NCI-H2107 (cell line): ENCODE results near the gene ITGAL.
"Not testable (repeated sequence)": the region's sequence is repeated elsewhere in the genome, so short reads cannot be mapped to it uniquely, and the experiment has no call there.

Source experiments
- DNase-seq: peaks from one replicate; lab custom pipeline; 2025; lab: John Stamatoyannopoulos, UW

The ITGAL gene

GRCh38 chr16:30526137-30526822, 53.7 kb downstream of the ITGAL start, which contains the start of gene ZNF768:
TSS of gene ZNF768 (minus strand) at chr16:30526566. CDS start at chr16:30526413, 153 bp downstream.
- DNase-seq, result no peak

GRCh38 chr16:30526823-30527634, 54.5 kb downstream of the ITGAL start:
- peak; percentile 94 for DNase-seq

- DNase-seq, result peak; percentile 74
These were observed 55.2 kb downstream of the ITGAL start for GRCh38 chr16:30527635-30528178.

- DNase-seq, result no peak
These were observed 56.4 kb downstream of the ITGAL start for GRCh38 chr16:30528799-30529457.

- no peak for DNase-seq
These were observed 57.9 kb downstream of the ITGAL start for GRCh38 chr16:30530163-30531037.

- no peak for DNase-seq
These were observed 60.0 kb downstream of the ITGAL start for GRCh38 chr16:30532285-30533145.

- DNase-seq, result no peak
These were observed 60.6 kb downstream of the ITGAL start for GRCh38 chr16:30533146-30533522.

GRCh38 chr16:30533748-30534367, 61.3 kb downstream of the ITGAL start:
- no peak for DNase-seq

- peak; percentile 87 for DNase-seq
These were observed 62.0 kb downstream of the ITGAL start, which contains the start of gene ZNF747 for GRCh38 chr16:30534368-30535105. TSS of gene ZNF747 (minus strand) at chr16:30534858. CDS start at chr16:30534679, 179 bp downstream.

GRCh38 chr16:30535106-30535776, 62.7 kb downstream of the ITGAL start:
- no peak for DNase-seq

GRCh38 chr16:30535777-30536190, 63.2 kb downstream of the ITGAL start:
- DNase-seq, result peak; percentile 20

- DNase-seq, result not testable (repeated sequence)
These were observed 64.0 kb downstream of the ITGAL start for GRCh38 chr16:30536391-30537024.

- DNase-seq, result no peak
These were observed 66.7 kb downstream of the ITGAL start for GRCh38 chr16:30539000-30539964.

- not testable (repeated sequence) for DNase-seq
These were observed 67.5 kb downstream of the ITGAL start for GRCh38 chr16:30539986-30540526.

- not testable (repeated sequence) for DNase-seq
These were observed 68.4 kb downstream of the ITGAL start for GRCh38 chr16:30540916-30541464.
